ENCODE measurements around the gene TEX2. TPM values are rescaled to one million over a fixed set of nuclear protein-coding genes. Genes with fewer than 3 reads are reported as not detected.

TEX2 gene
- polyA plus RNA-seq, 1 of the 3 experiments (the other 2 are of a cell fraction): 24.0 TPM

DNA sequence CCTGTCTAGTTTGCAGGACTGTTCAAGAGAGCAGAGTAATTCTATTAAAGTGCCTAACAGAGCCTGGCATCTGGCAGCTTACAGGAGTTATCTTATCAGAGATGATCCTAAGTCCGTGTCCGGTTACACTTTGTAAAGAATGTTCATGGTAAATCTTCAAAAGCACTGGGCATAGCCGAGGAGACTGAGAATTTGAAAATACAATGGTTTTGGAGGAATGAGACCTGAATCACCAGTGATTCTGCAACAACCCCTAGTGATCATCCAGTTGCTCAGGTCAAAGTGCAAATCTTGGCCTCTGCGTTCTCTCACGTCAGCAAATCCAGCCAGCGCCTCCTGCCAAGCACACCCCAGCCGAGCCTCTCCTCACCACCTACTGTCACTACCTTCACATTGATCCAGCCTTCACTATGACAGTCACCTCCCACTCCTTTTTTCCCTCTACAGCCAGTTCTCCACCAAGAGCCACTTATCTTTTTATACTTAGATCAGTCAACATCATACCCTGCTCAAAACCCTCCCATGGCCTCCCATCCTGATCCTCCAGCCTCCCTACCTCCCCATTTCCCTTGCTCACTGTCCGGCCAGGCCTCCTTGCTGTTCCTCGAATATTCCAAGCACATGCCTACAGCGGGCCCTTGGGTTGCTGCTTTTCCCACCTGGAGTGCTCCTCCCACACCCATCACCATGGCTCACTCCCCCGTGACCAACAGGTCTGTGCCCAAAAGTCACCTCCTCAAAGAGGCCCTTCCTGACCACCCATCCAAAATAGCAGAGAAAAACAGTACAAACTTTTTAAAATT is 75.8 kb downstream of the TEX2 start:
- H2AFZ ChIP-seq (ENCODE audit: low read depth): no peak overlapping the region
- no peak overlapping the region for H3K9ac ChIP-seq
- H3K36me3 ChIP-seq (replicated peaks in 1 of 2; ENCODE audit: control insufficient read depth in 1 of 2, insufficient read depth in 2 of 2, low read length in 1 of 2): peaks cover 13 to 23% of the 10 kb centered on the region in 2 experiments
- no peaks in the 10 kb centered on the region for H3K9me3 ChIP-seq
- no peaks in the 10 kb centered on the region for H4K20me1 ChIP-seq (ENCODE audit: insufficient read depth)
- no peaks in the 10 kb centered on the region for H3K27me3 ChIP-seq (ENCODE audit: insufficient read depth)
- DNase-seq: no peak
- CTCF ChIA-PET: interaction anchor here (0.8 kb wide), 1 partner anchor 19 kb away, joined by 3 read pairs; no protein-coding TSS in a partner anchor
- H3K9me2 ChIP-seq: no peaks in the 10 kb centered on the region
- no peak overlapping the region for H3K4me3 ChIP-seq (ENCODE audit: low read depth in 2 of 2, low read length in 1 of 2)
- peaks cover 24% of the 10 kb centered on the region for H3F3A ChIP-seq (replicated peaks; ENCODE audit: insufficient read depth)
- no peak overlapping the region for H3K4me2 ChIP-seq
- WGBS (ENCODE audit: low lambda C conversion rate): 90% methylated on average over 11 of the region's 11 CpGs
- H3K27ac ChIP-seq (ENCODE audit: low read depth in 2 of 2, low read length in 1 of 2): no peak overlapping the region
- no peaks in the 10 kb centered on the region; the same call in 1 of the 2 replicates for H3K79me2 ChIP-seq (ENCODE audit: insufficient read depth)
- TF ChIP-seq, protein P1, sequence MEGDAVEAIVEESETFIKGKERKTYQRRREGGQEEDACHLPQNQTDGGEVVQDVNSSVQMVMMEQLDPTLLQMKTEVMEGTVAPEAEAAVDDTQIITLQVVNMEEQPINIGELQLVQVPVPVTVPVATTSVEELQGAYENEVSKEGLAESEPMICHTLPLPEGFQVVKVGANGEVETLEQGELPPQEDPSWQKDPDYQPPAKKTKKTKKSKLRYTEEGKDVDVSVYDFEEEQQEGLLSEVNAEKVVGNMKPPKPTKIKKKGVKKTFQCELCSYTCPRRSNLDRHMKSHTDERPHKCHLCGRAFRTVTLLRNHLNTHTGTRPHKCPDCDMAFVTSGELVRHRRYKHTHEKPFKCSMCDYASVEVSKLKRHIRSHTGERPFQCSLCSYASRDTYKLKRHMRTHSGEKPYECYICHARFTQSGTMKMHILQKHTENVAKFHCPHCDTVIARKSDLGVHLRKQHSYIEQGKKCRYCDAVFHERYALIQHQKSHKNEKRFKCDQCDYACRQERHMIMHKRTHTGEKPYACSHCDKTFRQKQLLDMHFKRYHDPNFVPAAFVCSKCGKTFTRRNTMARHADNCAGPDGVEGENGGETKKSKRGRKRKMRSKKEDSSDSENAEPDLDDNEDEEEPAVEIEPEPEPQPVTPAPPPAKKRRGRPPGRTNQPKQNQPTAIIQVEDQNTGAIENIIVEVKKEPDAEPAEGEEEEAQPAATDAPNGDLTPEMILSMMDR (IDR thresholded peaks at IDR 0.05): no peak
- TF ChIP-seq FOSL2 (IDR thresholded peaks at IDR 0.05; ENCODE audit: borderline replicate concordance, low read depth): no peak
- TF ChIP-seq GABPA (IDR thresholded peaks at IDR 0.05; ENCODE audit: low read depth): no peak
- no peak for TF ChIP-seq FOXJ3 (CRISPR knock-in tag; IDR thresholded peaks at IDR 0.05)
- no peak for TF ChIP-seq JUND (IDR thresholded peaks at IDR 0.05)
- no peak for TF ChIP-seq YY1 (IDR thresholded peaks at IDR 0.05; ENCODE audit: low read depth)
- no peak for TF ChIP-seq SMC3 (IDR thresholded peaks at IDR 0.05; ENCODE audit: low read depth, low read length)
- POLR2A ChIA-PET: no interaction called here
- H3K4me1 ChIP-seq (ENCODE audit: control insufficient read depth in 1 of 2, insufficient read depth in 2 of 2, low read depth in 1 of 2, low read length in 1 of 2): peaks cover 3 to 37% of the 10 kb centered on the region in 2 experiments; a peak in 2 of 4 replicates

DNA sequence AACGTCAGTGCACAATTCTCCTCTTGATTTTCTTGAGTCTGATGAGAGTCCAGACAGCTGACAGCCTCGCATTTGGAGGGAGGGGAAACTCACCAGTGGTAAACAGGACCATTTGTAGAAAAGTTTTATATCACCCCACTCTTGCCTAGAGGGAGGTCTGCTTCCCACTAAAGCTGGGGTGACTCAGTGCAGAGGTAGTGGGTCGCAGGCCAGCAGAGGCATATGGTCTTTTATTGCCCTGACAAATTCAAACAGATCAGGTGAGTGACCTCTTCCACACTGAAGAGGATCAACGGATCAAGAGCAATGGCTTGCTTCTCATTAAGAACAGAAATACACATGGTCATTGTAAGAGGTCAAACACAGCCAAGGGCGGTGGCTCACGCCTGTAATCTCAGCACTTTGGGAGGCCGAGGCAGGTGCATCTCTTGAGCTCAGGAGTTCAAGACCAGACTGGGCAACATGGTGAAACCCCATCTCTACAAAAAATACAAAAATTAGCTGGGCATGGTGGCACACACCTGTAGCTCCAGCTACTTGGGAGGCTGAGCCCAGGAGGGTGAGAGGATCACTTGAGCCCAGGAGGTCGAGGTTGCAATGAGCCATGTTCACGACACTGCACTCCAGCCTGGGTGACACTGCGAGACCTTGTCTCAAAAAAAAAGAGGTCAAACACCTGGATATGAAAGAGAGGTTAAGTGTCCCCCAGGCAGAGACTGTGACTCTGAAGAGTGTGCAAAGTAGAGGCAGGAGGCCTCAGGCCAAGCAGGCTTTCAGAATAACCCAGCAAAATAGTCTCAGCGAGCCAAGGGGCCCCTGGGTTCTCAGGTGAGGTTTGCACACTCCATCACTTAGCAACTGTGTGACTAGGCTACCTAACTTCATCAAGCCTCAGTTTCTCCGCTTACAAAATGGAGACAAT is 76.6 kb downstream of the TEX2 start:
- Histone ChIP-seq H3K9ac (no peak overlapping the region), H3K4me1 (ENCODE audit: control insufficient read depth in 1 of 2, insufficient read depth in 2 of 2, low read depth in 1 of 2, low read length in 1 of 2) (peaks cover 3 to 37% of the 10 kb centered on the region in 2 experiments; a peak in 2 of 4 replicates), H3K27ac (ENCODE audit: low read depth in 2 of 2, low read length in 1 of 2) (no peak overlapping the region), H3K4me2 (no peak overlapping the region), H3K36me3 (replicated peaks in 1 of 2; ENCODE audit: control insufficient read depth in 1 of 2, insufficient read depth in 2 of 2, low read length in 1 of 2) (peaks cover 7 to 18% of the 10 kb centered on the region in 2 experiments), H3K79me2 (ENCODE audit: insufficient read depth) (no peaks in the 10 kb centered on the region), H3K9me2 (no peaks in the 10 kb centered on the region), H4K20me1 (ENCODE audit: insufficient read depth) (no peaks in the 10 kb centered on the region), H2AFZ (ENCODE audit: low read depth) (no peak overlapping the region), H3K9me3 (no peaks in the 10 kb centered on the region), H3F3A (replicated peaks; ENCODE audit: insufficient read depth) (peaks cover 24% of the 10 kb centered on the region), H3K4me3 (ENCODE audit: low read depth in 2 of 2, low read length in 1 of 2) (no peak overlapping the region), H3K27me3 (ENCODE audit: insufficient read depth) (no peaks in the 10 kb centered on the region)
- no peak for DNase-seq
- TF ChIP-seq, protein P1 (IDR thresholded peaks at IDR 0.05): no peak
- TF ChIP-seq RAD21 (IDR thresholded peaks at IDR 0.05; ENCODE audit: low read length) (no peak), TEAD4 (IDR thresholded peaks at IDR 0.05; ENCODE audit: borderline replicate concordance, insufficient read depth) (no peak), RCOR1 (IDR thresholded peaks at IDR 0.05; ENCODE audit: low read length) (no peak), RXRA (IDR thresholded peaks at IDR 0.05; ENCODE audit: borderline replicate concordance, low read depth) (no peak), NRF1 (IDR thresholded peaks at IDR 0.05; ENCODE audit: low read depth, low read length) (no peak), YY1 (IDR thresholded peaks at IDR 0.05; ENCODE audit: low read depth) (no peak), RFX5 (IDR thresholded peaks at IDR 0.05; ENCODE audit: low read length) (no peak), MEF2A (IDR thresholded peaks at IDR 0.05; ENCODE audit: borderline replicate concordance, low read depth) (no peak), TCF12 (IDR thresholded peaks at IDR 0.05) (no peak), EZH2phosphoT487 (IDR thresholded peaks at IDR 0.05; ENCODE audit: borderline replicate concordance, low read depth) (no peak), SMC3 (IDR thresholded peaks at IDR 0.05; ENCODE audit: low read depth, low read length) (no peak), EP300 (IDR thresholded peaks at IDR 0.05; ENCODE audit: borderline replicate concordance in 1 of 2, low read depth in 1 of 2, low read length in 1 of 2) (no peak), MXI1 (IDR thresholded peaks at IDR 0.05; ENCODE audit: low read depth, low read length) (no peak)
- TF ChIP-seq, protein P2, sequence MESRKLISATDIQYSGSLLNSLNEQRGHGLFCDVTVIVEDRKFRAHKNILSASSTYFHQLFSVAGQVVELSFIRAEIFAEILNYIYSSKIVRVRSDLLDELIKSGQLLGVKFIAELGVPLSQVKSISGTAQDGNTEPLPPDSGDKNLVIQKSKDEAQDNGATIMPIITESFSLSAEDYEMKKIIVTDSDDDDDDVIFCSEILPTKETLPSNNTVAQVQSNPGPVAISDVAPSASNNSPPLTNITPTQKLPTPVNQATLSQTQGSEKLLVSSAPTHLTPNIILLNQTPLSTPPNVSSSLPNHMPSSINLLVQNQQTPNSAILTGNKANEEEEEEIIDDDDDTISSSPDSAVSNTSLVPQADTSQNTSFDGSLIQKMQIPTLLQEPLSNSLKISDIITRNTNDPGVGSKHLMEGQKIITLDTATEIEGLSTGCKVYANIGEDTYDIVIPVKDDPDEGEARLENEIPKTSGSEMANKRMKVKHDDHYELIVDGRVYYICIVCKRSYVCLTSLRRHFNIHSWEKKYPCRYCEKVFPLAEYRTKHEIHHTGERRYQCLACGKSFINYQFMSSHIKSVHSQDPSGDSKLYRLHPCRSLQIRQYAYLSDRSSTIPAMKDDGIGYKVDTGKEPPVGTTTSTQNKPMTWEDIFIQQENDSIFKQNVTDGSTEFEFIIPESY (IDR thresholded peaks at IDR 0.05; ENCODE audit: borderline replicate concordance, low read depth): no peak
- CTCF ChIA-PET: interaction anchor here (0.8 to 0.9 kb wide), 2 partner anchors 20 to 53 kb away, joined by 3 to 4 read pairs; no protein-coding TSS in a partner anchor
- POLR2A ChIA-PET: no interaction called here
- 94% methylated on average over 12 of the region's 12 CpGs for WGBS (ENCODE audit: low lambda C conversion rate)
